HG02981 (cell line): ENCODE results near the gene ATP6V1F.

Source experiments
- ATAC-seq: cut with Tn5 transposase; IDR thresholded peaks from one replicate; pipeline ENCODE4 v1.9.1; 2021; ENCODE audit warnings: mild to moderate bottlenecking, moderate library complexity; ENCODE audit not compliant: unreplicated experiment

The ATP6V1F gene

DNA sequence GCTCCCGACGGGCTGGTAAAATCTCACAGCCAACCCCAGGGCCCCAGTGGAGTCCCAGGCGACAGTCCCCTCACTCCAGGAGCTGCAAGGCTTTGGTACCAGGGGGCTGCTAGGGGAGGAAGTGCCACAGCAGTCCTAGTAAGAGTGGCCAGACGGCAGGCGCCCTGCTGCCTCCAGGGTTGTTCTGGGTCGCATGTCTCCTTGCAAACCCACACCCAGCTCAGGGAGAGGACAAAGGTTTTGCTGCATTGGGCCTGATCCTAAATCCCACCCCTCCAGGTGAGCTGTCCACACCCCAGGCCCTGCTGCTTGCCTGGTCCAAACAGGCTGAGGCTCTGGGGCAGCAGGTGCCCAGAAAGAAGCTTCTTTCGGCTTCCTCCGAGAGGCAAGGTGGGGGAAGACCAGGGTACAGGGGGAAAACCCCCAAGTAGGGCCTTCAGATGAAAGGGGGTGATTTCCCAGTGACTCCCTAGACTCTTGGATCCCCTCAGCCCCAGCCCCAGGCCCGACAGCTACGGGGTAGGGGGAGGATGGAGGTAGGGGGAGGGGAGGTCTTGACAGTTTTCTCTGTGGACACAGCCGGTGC lies 52.0 kb downstream of the ATP6V1F start:
- no peak for ATAC-seq

DNA sequence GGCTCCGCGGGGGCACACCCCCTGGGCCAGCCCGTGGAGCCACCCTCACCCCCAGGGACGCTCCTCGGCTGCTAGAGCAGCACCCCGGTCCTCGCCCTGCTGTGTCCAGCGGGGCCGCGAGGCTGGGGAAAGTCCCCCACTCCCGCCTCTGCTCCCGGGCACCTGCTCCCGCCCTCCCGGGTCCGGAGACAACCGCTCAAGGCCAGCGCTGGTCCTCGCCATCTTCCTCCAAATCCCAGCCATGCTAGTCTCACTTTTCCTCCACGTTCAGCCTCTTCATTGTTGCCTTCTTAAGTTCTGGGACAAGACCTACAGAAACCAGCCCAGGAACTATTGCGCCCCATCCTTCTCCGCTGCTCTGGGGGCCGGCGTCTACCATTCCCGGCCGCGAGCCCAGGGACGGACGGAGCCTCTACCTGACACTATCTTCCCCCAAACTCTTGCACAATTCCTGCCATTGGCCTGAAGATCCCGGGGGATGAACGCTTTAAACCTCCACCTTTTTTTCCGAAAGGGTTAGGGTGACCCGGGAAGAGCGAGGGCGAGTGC lies 52.7 kb downstream of the ATP6V1F start:
- ATAC-seq, result no peak
